Uterus (tissue), 4 donors: Measurements from ENCODE around the gene WDR19. TPM values are rescaled to one million over a fixed set of nuclear protein-coding genes. Genes with fewer than 3 reads are reported as not detected.
"Not testable (repeated sequence)": the region's sequence is repeated elsewhere in the genome, so short reads cannot be mapped to it uniquely, and the experiment has no call there.

Experiments used
- DNase-seq, 2 donors: peaks; one replicate each; pipeline ENCODE4 v3.0.0-alpha.2; 2019 to 2020
- H3K27ac ChIP-seq, 2 donors: fragments of 200-600 bp; sonication (generic); 1 replicate in 1 of 2; 2 replicates in 1 of 2; pipeline ENCODE4 v1.5.1; 2016 to 2018
- H3K27me3 ChIP-seq, 2 donors: fragments of 200-600 bp; sonication (generic); one replicate each; pipeline ENCODE4 v1.5.1; 2018 to 2019; ENCODE audit warnings: control low read depth in 1 of 2
- H3K36me3 ChIP-seq, 2 donors: fragments of 200-600 bp; sonication (generic); one replicate each; pipeline ENCODE4 v1.5.1; 2019; ENCODE audit warnings: control low read depth in 1 of 2
- H3K4me1 ChIP-seq, 2 donors: fragments of 200-600 bp; sonication (generic); one replicate each; pipeline ENCODE4 v1.5.1; 2018 to 2019; ENCODE audit warnings: control low read depth in 1 of 2
- H3K4me3 ChIP-seq, 2 donors: fragments of 200-600 bp; sonication (generic); 1 replicate in 1 of 2; 2 replicates in 1 of 2; pipeline ENCODE4 v1.5.1; 2018 to 2019; ENCODE audit warnings: mild to moderate bottlenecking in 1 of 2
- H3K9me3 ChIP-seq, 2 donors: fragments of 200-600 bp; sonication (generic); one replicate each; pipeline ENCODE4 v1.5.1; 2019; ENCODE audit warnings: control low read depth in 1 of 2
- CTCF ChIP-seq, 4 experiments: fragments of 200-600 bp in 2 of 4; fragments of 450-650 bp in 2 of 4; sonication (generic) in 2 of 4; IDR thresholded peaks; one replicate each; pipeline ENCODE4 v1.5.1; 2016 to 2019; ENCODE audit warnings: antibody characterized with exemption in 4 of 4, mild to moderate bottlenecking in 2 of 4, moderate library complexity in 1 of 4
- POLR2A ChIP-seq, 2 donors: fragments of 450-650 bp; IDR thresholded peaks; one replicate each; pipeline ENCODE4 v1.6.1; 2016; ENCODE audit warnings: antibody characterized with exemption in 2 of 2, mild to moderate bottlenecking in 1 of 2, moderate library complexity in 1 of 2
- intact Hi-C: fragments of 100-400 bp; cut with DNase I; formaldehyde crosslinking; loops from one replicate; pipeline ENCODE4 v1.15.1; 2023; ENCODE audit warnings: low total_unique reads
- total RNA-seq, 4 donors: library from RNA; depleted of rRNA in 3 of 4; stranded (reverse); fragments of >200 nt in 3 of 4; gene quantifications; one replicate each; pipeline versions ENCODE4 v1.1.0 to v1.2.4, GENCODE V29; 2014 to 2023
- donor health status: DM: yes; HTN: yes; CAD: no.

Gene WDR19
- total RNA-seq, 4 donors from 2014 or later = 37.4 to 129 (median 74.0) TPM

GRCh38 chr4:39255871-39256270, 73.5 kb downstream of the WDR19 start:
- DNase-seq = no peak
- H3K27me3 ChIP-seq = no peaks in the 10 kb centered on the region
- no peak overlapping the region for H3K4me3 ChIP-seq
- intact Hi-C loops = no loop called here
- TF ChIP-seq CTCF (IDR thresholded peaks at IDR 0.05) (no peak), POLR2A (IDR thresholded peaks at IDR 0.05) (no peak)
- no peak overlapping the region for H3K27ac ChIP-seq
- no peaks in the 10 kb centered on the region for H3K9me3 ChIP-seq
- H3K36me3 ChIP-seq = no peaks in the 10 kb centered on the region
- no peaks in the 10 kb centered on the region for H3K4me1 ChIP-seq

- intact Hi-C loops = no loop called here
- TF ChIP-seq POLR2A (IDR thresholded peaks at IDR 0.05) (no peak), CTCF (IDR thresholded peaks at IDR 0.05) (no peak)
- DNase-seq = no peak
- H3K27me3 ChIP-seq = no peaks in the 10 kb centered on the region
- H3K9me3 ChIP-seq = no peaks in the 10 kb centered on the region
- no peak overlapping the region for H3K27ac ChIP-seq
- no peak overlapping the region for H3K4me3 ChIP-seq
- no peaks in the 10 kb centered on the region for H3K36me3 ChIP-seq
- H3K4me1 ChIP-seq = no peaks in the 10 kb centered on the region
These were observed 74.1 kb downstream of the WDR19 start for GRCh38 chr4:39256436-39256835.

GRCh38 chr4:39259571-39260330, 77.4 kb downstream of the WDR19 start:
- no peaks in the 10 kb centered on the region for H3K4me1 ChIP-seq
- H3K27ac ChIP-seq = no peak overlapping the region
- no peaks in the 10 kb centered on the region for H3K36me3 ChIP-seq
- no peaks in the 10 kb centered on the region for H3K9me3 ChIP-seq
- H3K27me3 ChIP-seq = no peaks in the 10 kb centered on the region
- DNase-seq = no peak
- intact Hi-C loops = no loop called here
- H3K4me3 ChIP-seq = no peak overlapping the region
- TF ChIP-seq CTCF (IDR thresholded peaks at IDR 0.05) (no peak), POLR2A (IDR thresholded peaks at IDR 0.05) (no peak)

GRCh38 chr4:39263895-39264294, 81.6 kb downstream of the WDR19 start:
- intact Hi-C loops = no loop called here
- no peaks in the 10 kb centered on the region for H3K4me1 ChIP-seq
- no peak for DNase-seq
- H3K36me3 ChIP-seq = no peaks in the 10 kb centered on the region
- no peak for TF ChIP-seq CTCF (IDR thresholded peaks at IDR 0.05)
- no peak for TF ChIP-seq POLR2A (IDR thresholded peaks at IDR 0.05)
- H3K27ac ChIP-seq = no peak overlapping the region
- no peaks in the 10 kb centered on the region for H3K27me3 ChIP-seq
- no peaks in the 10 kb centered on the region for H3K9me3 ChIP-seq
- no peak overlapping the region for H3K4me3 ChIP-seq

- DNase-seq = no peak
- Histone ChIP-seq H3K9me3 (no peaks in the 10 kb centered on the region), H3K27me3 (no peaks in the 10 kb centered on the region), H3K36me3 (no peaks in the 10 kb centered on the region), H3K4me3 (no peak overlapping the region), H3K27ac (no peak overlapping the region), H3K4me1 (no peaks in the 10 kb centered on the region)
- intact Hi-C loops = no loop called here
- TF ChIP-seq POLR2A (IDR thresholded peaks at IDR 0.05) = no peak
- TF ChIP-seq CTCF (IDR thresholded peaks at IDR 0.05) = no peak
These were observed 92.2 kb downstream of the WDR19 start for GRCh38 chr4:39274503-39274902.

GRCh38 chr4:39277661-39278060, 95.3 kb downstream of the WDR19 start:
- H3K4me1 ChIP-seq, intact Hi-C loops, H3K4me3 ChIP-seq, H3K27ac ChIP-seq, DNase-seq, H3K9me3 ChIP-seq, H3K36me3 ChIP-seq, H3K27me3 ChIP-seq: not testable (repeated sequence)
